ENCODE measurements around the gene MEX3C. TPM values are rescaled to one million over a fixed set of nuclear protein-coding genes. Genes with fewer than 3 reads are reported as not detected.

MEX3C gene
- total and polyA plus RNA-seq, 2 experiments from 2014 or later, result 28.8 to 109 TPM

DNA sequence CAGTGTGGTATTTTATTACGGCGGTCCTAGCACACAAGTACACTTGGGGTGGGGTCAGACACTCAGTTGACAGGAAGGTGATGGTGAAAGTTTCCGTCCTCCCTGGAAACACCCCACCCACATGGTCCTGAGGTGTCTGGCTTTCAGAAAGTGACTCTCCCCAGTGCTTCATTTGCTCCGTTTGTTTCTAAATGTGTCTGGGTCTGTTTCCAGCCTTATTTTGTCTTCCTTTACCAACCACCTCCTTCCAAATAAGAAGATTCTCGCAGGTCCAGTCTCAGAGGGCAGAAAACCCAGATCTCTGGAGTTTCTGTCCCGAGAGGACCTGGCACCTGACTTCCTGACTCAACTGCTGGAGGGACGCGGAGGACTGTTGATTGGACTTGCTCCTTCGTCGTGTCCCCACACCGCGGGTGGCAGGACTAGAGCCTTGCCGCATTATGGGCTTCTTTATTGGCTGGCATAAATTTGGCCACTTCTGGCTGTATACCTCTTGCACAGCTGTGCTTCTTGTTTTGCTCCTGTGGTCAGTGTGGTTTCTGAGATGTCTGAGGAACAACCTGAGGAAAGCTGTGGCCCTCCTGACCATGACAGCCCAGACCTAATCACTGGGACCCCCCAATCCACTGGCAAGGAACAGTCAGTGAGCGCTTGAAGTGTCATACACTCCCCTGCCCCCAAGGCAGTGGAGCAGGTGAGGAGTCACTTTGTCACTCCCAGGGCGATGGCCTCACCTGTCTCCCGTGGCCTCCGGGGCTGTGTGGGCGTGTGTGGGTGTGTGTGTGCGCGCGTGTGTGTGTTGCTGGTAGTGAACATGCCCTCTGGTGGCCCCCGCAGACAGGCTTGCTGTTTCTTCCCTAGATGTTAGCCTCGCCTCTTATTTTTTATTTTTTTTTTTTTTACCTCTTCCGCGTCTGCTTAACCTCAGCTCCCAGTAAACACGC, 45.6 kb downstream of the MEX3C start:
- no peaks in the 10 kb centered on the region for H3K9me2 ChIP-seq (ENCODE audit: insufficient read depth)
- Mint-ChIP-seq H3K9me3 (no peaks in the 10 kb centered on the region), H3K27me3 (ENCODE audit: insufficient read depth, low read depth, poor library complexity) (peaks cover 7% of the 10 kb centered on the region), H3K36me3 (ENCODE audit: low read depth) (peaks cover 4% of the 10 kb centered on the region; the same call in 1 of the 3 replicates), H3K4me3 (no peak overlapping the region), H3K27ac (no peak overlapping the region), H3K4me1 (peaks cover 2% of the 10 kb centered on the region; the same call in 2 of the 3 replicates)
- H3K4me2 ChIP-seq, result no peak overlapping the region
- H3K36me3 ChIP-seq (ENCODE audit: insufficient read depth), result no peaks in the 10 kb centered on the region
- ATAC-seq, result peak; percentile 32
- no peak overlapping the region for H3K4me3 ChIP-seq
- TF ChIP-seq, protein P1, sequence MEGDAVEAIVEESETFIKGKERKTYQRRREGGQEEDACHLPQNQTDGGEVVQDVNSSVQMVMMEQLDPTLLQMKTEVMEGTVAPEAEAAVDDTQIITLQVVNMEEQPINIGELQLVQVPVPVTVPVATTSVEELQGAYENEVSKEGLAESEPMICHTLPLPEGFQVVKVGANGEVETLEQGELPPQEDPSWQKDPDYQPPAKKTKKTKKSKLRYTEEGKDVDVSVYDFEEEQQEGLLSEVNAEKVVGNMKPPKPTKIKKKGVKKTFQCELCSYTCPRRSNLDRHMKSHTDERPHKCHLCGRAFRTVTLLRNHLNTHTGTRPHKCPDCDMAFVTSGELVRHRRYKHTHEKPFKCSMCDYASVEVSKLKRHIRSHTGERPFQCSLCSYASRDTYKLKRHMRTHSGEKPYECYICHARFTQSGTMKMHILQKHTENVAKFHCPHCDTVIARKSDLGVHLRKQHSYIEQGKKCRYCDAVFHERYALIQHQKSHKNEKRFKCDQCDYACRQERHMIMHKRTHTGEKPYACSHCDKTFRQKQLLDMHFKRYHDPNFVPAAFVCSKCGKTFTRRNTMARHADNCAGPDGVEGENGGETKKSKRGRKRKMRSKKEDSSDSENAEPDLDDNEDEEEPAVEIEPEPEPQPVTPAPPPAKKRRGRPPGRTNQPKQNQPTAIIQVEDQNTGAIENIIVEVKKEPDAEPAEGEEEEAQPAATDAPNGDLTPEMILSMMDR (conservative IDR thresholded peaks at IDR 0.05; ENCODE audit: low read depth in 2 of 2), result peak in 1 of 2 experiments; percentile 16; a peak in 2 of 4 replicates
- TF ChIP-seq JUNB (IDR thresholded peaks at IDR 0.05; ENCODE audit: unreplicated experiment), result no peak
- H3K79me2 ChIP-seq (replicated peaks; ENCODE audit: insufficient read depth), result no peaks in the 10 kb centered on the region
- H3K27me3 ChIP-seq (ENCODE audit: insufficient read depth), result no peaks in the 10 kb centered on the region
- no peaks in the 10 kb centered on the region for H4K20me1 ChIP-seq (replicated peaks; ENCODE audit: insufficient read depth)
- no peak overlapping the region for H3K27ac ChIP-seq (ENCODE audit: low read depth)
- H3K4me1 ChIP-seq (ENCODE audit: insufficient read depth), result no peaks in the 10 kb centered on the region
- H2AFZ ChIP-seq, result no peak overlapping the region
- peak; percentile 24 for DNase-seq (ENCODE audit: low spot score)
- H3F3A ChIP-seq (replicated peaks; ENCODE audit: low read depth), result no peaks in the 10 kb centered on the region

DNA sequence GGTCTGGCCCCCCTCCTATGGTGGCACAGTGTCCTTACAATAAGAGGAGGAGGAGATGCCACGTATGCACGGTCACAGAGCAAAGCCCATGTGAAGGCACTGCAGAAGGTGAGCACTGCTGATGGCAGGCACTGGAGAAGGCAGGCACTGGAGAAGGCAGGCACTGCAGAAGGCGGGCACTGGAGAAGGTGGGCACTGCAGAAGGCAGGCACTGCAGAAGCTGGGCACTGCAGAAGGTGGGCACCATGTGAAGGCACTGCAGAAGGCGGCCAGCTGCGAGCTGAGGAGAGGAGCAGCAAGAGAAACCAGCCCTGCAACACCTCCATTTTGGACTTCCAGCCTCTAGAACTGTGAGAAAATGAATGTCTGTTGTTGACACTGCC, 46.3 kb downstream of the MEX3C start:
- H3K27me3 ChIP-seq (ENCODE audit: insufficient read depth), result no peaks in the 10 kb centered on the region
- H3K27ac ChIP-seq (ENCODE audit: low read depth), result no peak overlapping the region
- no peaks in the 10 kb centered on the region for H4K20me1 ChIP-seq (replicated peaks; ENCODE audit: insufficient read depth)
- H2AFZ ChIP-seq, result no peak overlapping the region
- Mint-ChIP-seq H3K27ac (no peak overlapping the region), H3K9me3 (no peaks in the 10 kb centered on the region), H3K4me1 (peaks cover 2% of the 10 kb centered on the region; the same call in 2 of the 3 replicates), H3K27me3 (ENCODE audit: insufficient read depth, low read depth, poor library complexity) (peaks cover 7% of the 10 kb centered on the region), H3K4me3 (no peak overlapping the region), H3K36me3 (ENCODE audit: low read depth) (peaks cover 4% of the 10 kb centered on the region; the same call in 1 of the 3 replicates)
- H3F3A ChIP-seq (replicated peaks; ENCODE audit: low read depth), result no peaks in the 10 kb centered on the region
- H3K4me3 ChIP-seq, result no peak overlapping the region
- H3K4me1 ChIP-seq (ENCODE audit: insufficient read depth), result no peaks in the 10 kb centered on the region
- H3K9me2 ChIP-seq (ENCODE audit: insufficient read depth), result no peaks in the 10 kb centered on the region
- no peak for DNase-seq (ENCODE audit: low spot score)
- H3K4me2 ChIP-seq, result no peak overlapping the region
- no peak for ATAC-seq
- H3K36me3 ChIP-seq (ENCODE audit: insufficient read depth), result no peaks in the 10 kb centered on the region
- no peaks in the 10 kb centered on the region for H3K79me2 ChIP-seq (replicated peaks; ENCODE audit: insufficient read depth)
- TF ChIP-seq JUNB (IDR thresholded peaks at IDR 0.05; ENCODE audit: unreplicated experiment), result no peak
- no peak for TF ChIP-seq EZH2 (IDR thresholded peaks at IDR 0.05; ENCODE audit: low read depth, unreplicated experiment)
- TF ChIP-seq, protein P2, sequence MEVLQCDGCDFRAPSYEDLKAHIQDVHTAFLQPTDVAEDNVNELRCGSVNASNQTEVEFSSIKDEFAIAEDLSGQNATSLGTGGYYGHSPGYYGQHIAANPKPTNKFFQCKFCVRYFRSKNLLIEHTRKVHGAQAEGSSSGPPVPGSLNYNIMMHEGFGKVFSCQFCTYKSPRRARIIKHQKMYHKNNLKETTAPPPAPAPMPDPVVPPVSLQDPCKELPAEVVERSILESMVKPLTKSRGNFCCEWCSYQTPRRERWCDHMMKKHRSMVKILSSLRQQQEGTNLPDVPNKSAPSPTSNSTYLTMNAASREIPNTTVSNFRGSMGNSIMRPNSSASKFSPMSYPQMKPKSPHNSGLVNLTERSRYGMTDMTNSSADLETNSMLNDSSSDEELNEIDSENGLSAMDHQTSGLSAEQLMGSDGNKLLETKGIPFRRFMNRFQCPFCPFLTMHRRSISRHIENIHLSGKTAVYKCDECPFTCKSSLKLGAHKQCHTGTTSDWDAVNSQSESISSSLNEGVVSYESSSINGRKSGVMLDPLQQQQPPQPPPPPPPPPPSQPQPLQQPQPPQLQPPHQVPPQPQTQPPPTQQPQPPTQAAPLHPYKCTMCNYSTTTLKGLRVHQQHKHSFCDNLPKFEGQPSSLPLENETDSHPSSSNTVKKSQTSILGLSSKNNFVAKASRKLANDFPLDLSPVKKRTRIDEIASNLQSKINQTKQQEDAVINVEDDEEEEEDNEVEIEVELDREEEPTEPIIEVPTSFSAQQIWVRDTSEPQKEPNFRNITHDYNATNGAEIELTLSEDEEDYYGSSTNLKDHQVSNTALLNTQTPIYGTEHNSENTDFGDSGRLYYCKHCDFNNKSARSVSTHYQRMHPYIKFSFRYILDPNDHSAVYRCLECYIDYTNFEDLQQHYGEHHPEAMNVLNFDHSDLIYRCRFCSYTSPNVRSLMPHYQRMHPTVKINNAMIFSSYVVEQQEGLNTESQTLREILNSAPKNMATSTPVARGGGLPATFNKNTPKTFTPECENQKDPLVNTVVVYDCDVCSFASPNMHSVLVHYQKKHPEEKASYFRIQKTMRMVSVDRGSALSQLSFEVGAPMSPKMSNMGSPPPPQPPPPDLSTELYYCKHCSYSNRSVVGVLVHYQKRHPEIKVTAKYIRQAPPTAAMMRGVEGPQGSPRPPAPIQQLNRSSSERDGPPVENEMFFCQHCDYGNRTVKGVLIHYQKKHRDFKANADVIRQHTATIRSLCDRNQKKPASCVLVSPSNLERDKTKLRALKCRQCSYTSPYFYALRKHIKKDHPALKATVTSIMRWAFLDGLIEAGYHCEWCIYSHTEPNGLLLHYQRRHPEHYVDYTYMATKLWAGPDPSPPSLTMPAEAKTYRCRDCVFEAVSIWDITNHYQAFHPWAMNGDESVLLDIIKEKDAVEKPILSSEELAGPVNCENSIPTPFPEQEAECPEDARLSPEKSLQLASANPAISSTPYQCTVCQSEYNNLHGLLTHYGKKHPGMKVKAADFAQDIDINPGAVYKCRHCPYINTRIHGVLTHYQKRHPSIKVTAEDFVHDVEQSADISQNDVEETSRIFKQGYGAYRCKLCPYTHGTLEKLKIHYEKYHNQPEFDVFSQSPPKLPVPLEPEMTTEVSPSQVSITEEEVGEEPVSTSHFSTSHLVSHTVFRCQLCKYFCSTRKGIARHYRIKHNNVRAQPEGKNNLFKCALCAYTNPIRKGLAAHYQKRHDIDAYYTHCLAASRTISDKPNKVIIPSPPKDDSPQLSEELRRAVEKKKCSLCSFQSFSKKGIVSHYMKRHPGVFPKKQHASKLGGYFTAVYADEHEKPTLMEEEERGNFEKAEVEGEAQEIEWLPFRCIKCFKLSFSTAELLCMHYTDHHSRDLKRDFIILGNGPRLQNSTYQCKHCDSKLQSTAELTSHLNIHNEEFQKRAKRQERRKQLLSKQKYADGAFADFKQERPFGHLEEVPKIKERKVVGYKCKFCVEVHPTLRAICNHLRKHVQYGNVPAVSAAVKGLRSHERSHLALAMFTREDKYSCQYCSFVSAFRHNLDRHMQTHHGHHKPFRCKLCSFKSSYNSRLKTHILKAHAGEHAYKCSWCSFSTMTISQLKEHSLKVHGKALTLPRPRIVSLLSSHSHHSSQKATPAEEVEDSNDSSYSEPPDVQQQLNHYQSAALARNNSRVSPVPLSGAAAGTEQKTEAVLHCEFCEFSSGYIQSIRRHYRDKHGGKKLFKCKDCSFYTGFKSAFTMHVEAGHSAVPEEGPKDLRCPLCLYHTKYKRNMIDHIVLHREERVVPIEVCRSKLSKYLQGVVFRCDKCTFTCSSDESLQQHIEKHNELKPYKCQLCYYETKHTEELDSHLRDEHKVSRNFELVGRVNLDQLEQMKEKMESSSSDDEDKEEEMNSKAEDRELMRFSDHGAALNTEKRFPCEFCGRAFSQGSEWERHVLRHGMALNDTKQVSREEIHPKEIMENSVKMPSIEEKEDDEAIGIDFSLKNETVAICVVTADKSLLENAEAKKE (CRISPR knock-in tag; IDR thresholded peaks at IDR 0.05), result no peak
- no peak for TF ChIP-seq ETS1 (IDR thresholded peaks at IDR 0.05)
- TF ChIP-seq CREB1 (CRISPR knock-in tag; IDR thresholded peaks at IDR 0.05; ENCODE audit: low read depth), result no peak
- TF ChIP-seq, protein P1 (conservative IDR thresholded peaks at IDR 0.05; ENCODE audit: low read depth in 2 of 2), result no peak
- no peak for TF ChIP-seq ZNF331 (CRISPR knock-in tag; IDR thresholded peaks at IDR 0.05; ENCODE audit: low read depth)
- no peak for TF ChIP-seq EZH2phosphoT487 (IDR thresholded peaks at IDR 0.05; ENCODE audit: unreplicated experiment)
